Heart left ventricle (tissue), 13 donors: Measurements from ENCODE around the gene MYH14.

Experiments
- CTCF ChIP-seq, 12 donors: fragments of 200-600 bp; sonication (generic) in 4 of 12; IDR thresholded peaks; one replicate each; pipeline versions ENCODE4 v1.5.0 to v1.8.0; 2018 to 2022; ENCODE audit warnings: antibody characterized with exemption in 12 of 12, mild to moderate bottlenecking in 5 of 12
- POLR2A ChIP-seq, 2 donors: fragments of 450-650 bp; IDR thresholded peaks; one replicate each; pipeline ENCODE4 v1.6.1; 2017; ENCODE audit warnings: antibody characterized with exemption in 2 of 2, mild to moderate bottlenecking in 2 of 2, moderate library complexity in 2 of 2
- donor health status: ischemic (EF 13 %, LVEDD 7.1; RV severe dilation, severe dysfunction).
- donor health status: DM: no; HTN: yes; CAD: no.
- donor health status: DM: no; HTN: no; CAD: no.
- donor health status: ischemic (EF 25% LVEDD 6.9; RV normal size, moderate dysfunction).
- donor health status: ischemic (EF 25% LVEDD 5.7; RV mildly dilated, moderate dysfunction).
- donor health status: ischemic (EF 35%, LVEDD 5.7; RV mildly dilated, moderate dysfunction).
- donor health status: nonischemic (EF 11% LVEDD 7.7; RV severe dilation, severe dysfunction).
- donor health status: DM: yes; HTN: yes; CAD: no.
- donor health status: PGD.
- donor health status: ischemic (EF 29% LVEDD 5.4; RV normal size, mild dysfunction).
- donor health status: nonischemic (EF 23%, LVEDD 6.1; RV moderate dilation, normal function).

GRCh38 chr19:50277966-50278580 is 74.7 kb downstream of the MYH14 start:
- TF ChIP-seq CTCF (IDR thresholded peaks at IDR 0.05) (no peak), POLR2A (IDR thresholded peaks at IDR 0.05) (no peak)
